HG02610 (cell line): Measurements from ENCODE around the gene COQ8B.

Experiments
- ATAC-seq: cut with Tn5 transposase; IDR thresholded peaks from one replicate; pipeline ENCODE4 v1.9.1; 2021; ENCODE audit warnings: mild to moderate bottlenecking, moderate library complexity; ENCODE audit not compliant: unreplicated experiment

COQ8B gene

GRCh38 chr19:40642051-40642706 lies 74.5 kb downstream of the COQ8B start:
- no peak for ATAC-seq
